ENCODE data around the gene CLCC1.

- TF ChIP-seq POLR2AphosphoS5 (IDR thresholded peaks at IDR 0.05; ENCODE audit: low read depth, low read length), result no peak
- TF ChIP-seq POLR2A (IDR thresholded peaks at IDR 0.05; ENCODE audit: low read depth, low read length), result no peak
- TF ChIP-seq TAF1 (IDR thresholded peaks at IDR 0.05; ENCODE audit: low read depth, low read length), result no peak
- no peak for TF ChIP-seq SPI1 (IDR thresholded peaks at IDR 0.05; ENCODE audit: low read depth, low read length)
- TF ChIP-seq POU2F2 (IDR thresholded peaks at IDR 0.05; ENCODE audit: low read depth, low read length), result no peak
- TF ChIP-seq PAX5 (IDR thresholded peaks at IDR 0.05; ENCODE audit: insufficient read depth, low read length, severe bottlenecking), result no peak
Observed at GRCh38 chr1:108960719-108961118, 2.6 kb downstream of the CLCC1 start.
